Measurements from ENCODE around the gene SMIM22.
A peak's percentile ranks its signal among the peaks of the same experiment; 100 is the strongest.

Gene SMIM22, protein sequence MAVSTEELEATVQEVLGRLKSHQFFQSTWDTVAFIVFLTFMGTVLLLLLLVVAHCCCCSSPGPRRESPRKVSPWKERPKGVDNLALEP

DNA sequence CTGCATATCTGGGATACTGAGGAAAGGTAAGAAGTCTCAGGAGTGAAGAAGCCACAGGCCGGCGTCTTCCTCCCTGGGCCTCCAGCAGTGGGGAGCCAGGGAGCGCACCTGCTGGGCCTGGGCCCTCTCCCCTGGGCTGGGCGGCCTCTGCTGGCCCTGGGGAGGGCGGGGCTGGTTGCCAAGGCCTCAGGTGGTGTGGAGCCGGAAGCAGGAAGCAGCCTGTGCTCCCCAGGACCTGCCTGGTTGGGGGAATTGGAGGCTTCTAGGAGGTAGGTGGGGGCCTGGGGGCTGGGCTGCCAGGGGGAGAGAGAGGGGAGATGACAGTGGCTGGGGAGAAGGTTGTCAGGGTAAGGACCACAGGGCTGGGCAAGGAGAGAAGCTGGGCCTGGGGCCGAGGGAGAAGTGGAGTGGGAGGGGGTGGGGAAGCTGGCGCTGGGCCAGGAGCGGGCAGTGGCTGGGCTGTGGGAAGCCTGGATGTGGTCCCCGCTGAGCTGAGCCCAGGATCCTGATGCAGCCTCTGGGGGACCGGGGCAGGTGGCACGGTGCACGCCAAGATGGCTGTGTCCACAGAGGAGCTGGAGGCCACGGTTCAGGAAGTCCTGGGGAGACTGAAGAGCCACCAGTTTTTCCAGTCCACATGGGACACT lies at the start of gene SMIM22:
Gene SMIM22 (plus strand): TSS at position 189 of the 647 bp plus-strand sequence. CDS start 366 bp downstream, at position 555.
- no peak for DNase-seq (ENCODE audit: low read depth in 1 of 2, low spot score in 1 of 2)

DNA sequence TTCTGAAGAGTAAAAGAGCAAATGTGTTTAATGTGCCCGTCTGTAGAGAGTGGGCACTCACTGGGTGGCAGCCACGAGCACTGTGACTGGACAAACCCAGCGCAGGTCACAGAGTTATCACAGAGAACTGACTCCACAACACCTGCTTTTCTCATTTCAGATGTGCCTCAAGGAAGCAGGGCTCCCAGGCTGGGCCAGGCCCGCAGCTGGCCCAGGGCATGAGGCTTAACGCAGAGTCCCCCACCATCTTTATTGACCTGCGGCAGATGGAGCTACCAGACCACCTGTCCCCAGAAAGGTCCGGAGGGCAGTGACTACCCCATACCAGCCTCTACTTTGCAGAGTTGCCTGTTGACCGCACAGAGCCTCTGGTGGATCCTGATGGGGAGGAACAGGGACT lies 49.0 kb upstream of the SMIM22 start:
- no peak for DNase-seq (ENCODE audit: low read depth in 1 of 2, low spot score in 1 of 2)

DNA sequence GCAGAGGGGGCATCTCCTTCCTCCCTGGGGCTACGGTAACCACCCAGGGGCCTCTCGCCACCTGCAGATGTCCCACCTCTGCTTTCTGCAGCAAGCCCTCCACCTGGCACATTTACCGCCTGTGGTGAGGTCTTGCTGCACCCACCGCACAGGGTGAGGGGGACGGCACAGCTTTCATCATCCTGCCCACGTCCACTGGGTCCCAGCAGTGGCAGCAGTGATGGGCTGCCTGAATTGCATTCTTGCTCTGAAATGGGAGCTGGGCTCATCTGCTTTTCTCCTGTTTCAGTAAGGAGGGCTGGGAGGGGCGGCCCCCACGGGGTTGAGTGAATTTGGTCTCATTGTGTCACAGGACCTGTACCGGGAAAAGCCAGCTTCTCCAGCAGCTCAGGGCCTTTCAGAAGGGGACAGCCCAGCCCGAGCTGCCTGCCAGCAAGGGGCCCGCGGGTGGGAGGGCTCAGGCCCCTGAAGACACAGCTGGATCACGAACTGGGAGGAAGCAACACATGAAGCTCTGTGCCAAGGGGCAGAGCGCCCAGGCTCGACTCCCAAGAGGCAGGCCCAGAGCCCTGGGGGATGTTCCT lies 48.1 kb upstream of the SMIM22 start:
- no peak for DNase-seq (ENCODE audit: low read depth in 1 of 2, low spot score in 1 of 2)

DNA sequence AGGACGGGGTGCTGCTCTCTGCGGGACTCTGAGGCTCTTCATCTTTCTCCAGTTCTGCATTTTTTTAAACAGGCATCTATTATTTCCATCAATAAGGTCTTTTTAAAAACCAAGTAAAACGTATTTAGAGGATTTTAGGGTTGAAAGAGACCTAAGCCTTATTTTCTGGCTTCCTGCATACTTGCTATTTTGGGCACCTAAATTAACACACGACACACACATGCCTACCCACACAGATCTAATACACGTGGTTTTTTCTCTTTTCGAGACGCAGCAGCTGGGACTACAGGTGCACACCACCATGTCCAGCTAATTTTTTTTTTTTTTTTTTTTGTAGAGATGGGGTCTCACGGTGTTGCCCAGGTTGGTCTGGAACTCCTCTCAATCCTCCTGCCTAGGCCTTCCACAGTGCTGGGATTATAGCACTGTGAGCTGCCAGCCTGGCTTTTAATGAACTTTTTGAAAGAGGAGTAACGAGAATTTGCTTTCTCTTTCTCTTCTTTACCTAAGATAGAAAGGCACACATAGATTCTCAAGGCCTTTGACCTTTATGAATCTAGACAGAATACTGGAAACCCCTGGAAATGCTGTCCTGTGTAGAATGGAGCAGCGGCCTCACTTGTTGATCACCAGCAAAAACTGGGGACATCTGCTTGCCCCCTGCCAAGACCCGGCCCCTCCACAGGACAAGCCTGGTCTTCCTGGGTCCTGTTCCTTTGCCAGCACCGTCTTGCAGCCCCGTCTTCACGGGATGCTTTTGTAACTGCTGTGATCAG lies 47.1 kb upstream of the SMIM22 start:
- no peak for DNase-seq (ENCODE audit: low read depth in 1 of 2, low spot score in 1 of 2)

DNA sequence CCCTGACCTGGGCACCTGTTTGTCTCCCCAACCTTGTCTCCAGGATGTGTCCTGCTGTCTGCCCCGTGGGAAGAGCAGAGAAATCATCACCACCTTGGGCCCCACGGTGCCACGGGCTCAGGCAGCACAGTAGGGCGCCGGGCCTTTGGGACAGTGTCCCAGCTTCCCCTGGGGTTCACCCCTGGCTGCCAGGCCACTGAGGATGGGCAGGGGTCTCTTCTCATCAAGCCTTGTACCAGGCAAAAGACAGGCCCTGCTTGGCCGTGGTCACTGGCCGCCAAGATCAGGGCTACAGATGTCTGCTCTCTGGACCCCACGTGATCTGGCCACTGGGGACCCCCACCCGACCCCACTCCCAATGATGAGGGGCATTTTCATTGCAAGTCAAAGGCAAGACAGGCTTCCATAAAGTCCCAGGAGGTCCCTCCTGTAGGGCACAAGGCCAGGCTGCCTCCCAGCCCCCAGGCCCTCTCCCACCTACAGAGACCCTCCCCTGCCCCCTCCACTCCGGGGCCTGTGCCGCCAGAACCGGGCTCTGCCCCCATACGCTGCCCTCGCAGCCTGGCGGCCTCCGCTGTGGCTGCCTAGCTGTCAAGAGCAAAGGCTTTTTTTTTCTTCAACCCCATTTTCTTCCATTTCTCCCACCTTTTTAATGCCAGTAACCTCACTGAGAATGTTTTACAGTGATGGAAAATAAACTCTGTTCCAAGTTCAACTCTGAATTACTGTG lies 46.3 kb upstream of the SMIM22 start:
- DNase-seq (ENCODE audit: low read depth in 1 of 2, low spot score in 1 of 2): no peak

DNA sequence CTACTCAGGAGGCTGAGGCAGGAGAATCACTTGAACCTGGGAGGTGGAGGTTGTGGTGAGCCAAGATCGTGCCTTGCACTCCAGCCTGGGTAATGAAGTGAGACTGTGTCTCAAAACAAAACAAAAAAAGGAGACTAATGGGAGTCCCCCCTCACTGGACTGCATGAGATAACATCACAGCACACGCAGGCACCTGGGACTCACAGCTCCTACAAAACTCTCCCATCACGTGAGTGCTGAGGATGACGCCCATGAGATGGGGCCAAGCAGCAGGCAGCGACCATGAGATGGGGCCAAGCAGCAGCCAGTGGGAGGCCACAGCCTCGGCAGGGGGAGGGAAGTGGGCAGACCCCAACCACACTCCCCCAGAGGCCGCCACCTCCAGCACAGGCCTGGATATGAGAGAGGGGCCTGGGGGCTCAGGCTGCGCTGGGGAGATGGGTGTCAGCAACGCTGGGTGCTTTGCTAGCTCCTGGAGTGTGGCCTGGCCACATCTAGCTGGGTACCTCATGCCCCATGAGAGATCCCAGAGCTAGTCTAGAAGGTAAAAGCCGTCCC lies 45.4 kb upstream of the SMIM22 start:
- DNase-seq (ENCODE audit: low read depth in 1 of 2, low spot score in 1 of 2): no peak

DNA sequence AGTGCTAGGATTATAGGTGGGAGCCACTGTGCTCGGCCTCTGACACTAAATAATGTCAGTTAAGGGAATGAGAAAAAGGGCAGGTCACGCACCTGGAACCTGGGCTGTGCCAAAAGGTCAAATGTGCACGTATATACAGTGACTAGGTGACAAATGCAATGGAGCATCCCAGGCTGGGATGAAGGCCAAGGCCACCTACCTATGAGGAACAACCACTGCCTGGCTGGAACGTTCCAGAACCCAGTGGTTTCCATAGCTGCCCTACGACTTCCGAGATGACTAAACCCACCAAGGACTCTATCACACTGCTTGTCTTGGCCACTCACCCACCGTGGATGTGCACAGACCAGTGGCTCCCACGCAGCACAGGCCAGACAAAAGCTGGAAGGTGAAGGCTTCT lies 44.3 kb upstream of the SMIM22 start:
- DNase-seq (ENCODE audit: low read depth in 1 of 2, low spot score in 1 of 2): no peak

DNA sequence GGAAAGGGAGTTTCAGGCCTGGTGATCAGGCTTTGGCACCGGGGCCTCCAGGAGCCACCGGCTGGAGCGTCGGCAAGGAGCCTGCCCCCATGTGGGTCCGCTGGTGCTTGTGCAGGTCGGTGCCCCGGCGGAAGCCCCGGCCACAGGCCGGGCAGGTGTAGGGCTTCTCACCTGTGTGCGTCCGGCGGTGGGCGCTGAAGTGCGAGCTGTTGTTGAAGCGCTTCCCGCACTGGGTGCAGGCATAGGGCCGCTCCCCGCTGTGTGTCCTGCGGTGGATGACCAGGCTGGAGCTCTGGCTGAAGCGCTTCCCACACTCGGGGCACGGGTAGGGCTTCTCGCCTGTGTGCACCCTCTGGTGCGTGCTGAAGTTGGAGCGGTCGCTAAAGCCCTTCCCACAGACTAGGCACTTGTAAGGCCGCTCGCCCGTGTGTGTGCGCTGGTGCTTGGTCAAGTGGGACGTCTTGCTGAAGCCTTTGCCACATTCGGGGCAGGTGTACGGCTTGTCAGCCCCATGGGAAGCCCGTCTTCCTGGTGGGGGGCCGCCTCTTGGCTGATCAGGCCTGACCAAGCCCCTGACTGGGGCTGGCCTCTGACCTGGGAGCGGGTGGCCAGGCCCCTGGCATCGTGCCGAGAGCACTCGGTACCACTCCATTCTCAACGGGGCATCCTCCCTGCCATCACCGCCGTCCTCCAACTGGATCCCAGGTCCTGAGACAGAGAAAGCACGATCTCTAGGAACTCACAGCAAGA lies 42.6 kb upstream of the SMIM22 start:
- DNase-seq (ENCODE audit: low read depth in 1 of 2, low spot score in 1 of 2): no peak

DNA sequence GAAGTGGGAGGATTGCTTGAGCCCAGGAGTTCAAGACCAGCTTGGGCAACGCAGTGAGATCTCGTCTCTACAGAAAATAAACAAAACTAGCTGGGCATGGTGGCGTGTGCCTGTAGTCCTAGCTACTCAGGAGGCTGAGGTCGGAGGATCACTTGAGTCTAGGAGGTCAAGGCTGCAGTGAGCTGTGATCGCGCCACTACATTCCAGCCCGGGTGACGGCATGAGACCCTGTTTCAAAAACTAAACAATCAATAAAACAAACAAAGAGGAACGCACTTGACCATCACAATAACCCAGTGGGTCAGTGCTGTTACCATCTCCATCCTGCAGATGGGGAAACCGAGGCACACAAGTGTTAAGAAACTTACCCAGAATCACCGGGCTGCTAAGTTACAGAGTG lies 41.9 kb upstream of the SMIM22 start:
- DNase-seq (ENCODE audit: low read depth in 1 of 2, low spot score in 1 of 2): no peak

DNA sequence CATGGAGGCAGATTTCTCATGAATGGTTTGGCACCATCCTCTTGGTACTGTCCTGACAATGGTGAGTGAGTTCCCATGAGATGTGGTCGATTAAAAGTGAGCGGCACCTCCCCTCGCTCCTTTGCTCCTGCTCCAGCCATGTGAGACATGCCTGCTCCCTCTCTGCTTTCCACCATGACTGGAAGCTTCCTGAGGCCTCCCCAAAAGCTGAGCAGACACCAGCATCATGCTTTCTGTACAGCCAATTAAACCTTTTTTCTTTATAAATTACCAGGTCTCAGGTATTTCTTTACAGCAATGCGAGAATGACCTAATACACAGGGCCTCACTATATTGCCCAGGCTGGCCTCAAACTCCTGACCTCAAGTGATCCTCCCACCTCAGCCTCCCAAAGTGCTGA lies 40.3 kb upstream of the SMIM22 start:
- no peak for DNase-seq (ENCODE audit: low read depth in 1 of 2, low spot score in 1 of 2)

DNA sequence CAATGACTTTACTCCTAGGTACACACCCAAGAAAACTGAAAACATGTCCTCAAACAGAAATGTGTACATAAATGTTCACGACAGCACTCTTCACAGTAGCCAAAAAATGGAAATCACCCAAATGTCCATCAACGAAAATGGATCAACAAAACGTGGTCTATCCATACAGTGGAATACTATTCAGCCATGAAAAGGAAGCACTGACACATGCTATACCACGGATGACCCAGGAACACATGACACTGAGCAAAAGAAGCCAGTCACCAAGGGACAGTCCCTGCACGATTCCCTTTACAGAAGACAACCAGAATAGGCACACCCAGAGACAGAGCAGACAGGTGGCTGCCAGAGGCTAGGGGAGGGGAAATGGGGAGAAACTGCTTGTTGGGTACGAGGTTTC lies 39.5 kb upstream of the SMIM22 start:
- DNase-seq (ENCODE audit: low read depth in 1 of 2, low spot score in 1 of 2): no peak

DNA sequence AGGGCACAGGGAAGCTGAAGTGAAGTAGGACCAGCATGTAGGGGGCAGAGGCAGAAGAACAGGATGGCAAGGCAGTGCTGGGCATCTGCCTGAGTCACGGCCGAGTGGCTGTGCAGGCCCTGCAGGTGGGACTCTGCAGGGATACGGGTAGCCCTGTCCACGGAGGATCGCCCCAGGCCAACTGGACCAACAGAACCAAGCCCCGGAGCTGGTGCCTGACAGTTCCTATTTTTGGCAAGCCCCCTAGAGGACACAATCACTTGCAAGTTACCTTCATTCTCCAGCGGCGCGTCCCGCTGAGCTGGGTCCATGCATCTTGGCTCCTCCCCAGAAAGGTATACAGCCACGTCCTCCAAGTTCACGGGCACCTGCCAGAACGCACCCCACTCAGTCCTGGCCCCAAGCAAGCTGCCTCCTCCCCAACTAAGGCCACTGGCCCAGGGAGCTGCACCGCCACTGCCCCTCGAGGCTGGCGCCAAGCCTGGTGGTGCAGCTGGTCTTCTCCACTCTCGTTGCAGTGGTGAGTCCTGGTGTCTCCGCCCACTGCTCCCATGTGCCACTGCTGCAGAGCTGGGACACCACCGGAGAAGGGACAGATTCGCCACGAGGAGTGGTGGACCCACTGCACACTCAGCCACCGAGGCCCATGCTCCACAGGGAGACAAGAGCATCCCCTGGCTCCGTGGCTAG lies 34.8 kb upstream of the SMIM22 start:
- DNase-seq (ENCODE audit: low read depth in 1 of 2, low spot score in 1 of 2): no peak

DNA sequence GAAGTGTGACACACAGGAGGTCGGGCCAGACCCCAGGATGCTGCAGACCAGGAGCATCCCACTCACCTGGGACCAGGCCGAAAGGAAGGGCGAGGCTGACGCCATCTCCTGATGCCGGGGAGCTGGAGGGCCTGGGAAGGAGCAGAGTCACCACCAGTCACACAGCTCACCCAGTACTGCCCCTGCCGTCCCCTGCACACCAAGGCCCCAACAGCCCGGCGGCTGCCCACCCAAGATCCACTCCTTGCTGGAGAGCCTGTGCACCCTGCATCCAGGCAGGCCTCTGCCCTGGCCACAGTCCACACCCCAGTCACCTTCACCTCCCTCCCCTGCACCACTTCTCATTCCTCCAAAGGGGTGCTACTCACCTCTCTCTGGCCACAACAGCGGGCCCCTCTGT lies 33.0 kb upstream of the SMIM22 start:
- no peak for DNase-seq (ENCODE audit: low read depth in 1 of 2, low spot score in 1 of 2)

DNA sequence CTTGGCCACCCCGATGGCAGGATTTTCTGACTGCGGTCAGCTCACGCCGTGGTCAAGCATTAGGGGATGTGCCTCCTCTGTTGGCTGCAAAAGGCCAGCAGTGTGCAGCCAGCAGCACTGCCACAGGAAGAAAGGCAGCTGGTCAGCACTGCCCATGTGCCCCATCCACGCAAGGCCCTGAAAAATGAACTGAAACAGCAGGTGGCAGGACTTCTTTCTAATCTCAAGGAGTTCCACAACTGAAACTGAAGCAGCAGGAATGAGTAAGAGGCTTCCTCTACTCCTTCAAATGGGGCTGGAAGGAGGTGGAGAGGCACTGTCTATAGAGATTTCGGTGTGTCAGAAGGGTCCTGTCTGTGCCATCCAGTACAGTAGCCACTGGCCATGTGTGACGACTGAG lies 31.4 kb upstream of the SMIM22 start:
- no peak for DNase-seq (ENCODE audit: low read depth in 1 of 2, low spot score in 1 of 2)

DNA sequence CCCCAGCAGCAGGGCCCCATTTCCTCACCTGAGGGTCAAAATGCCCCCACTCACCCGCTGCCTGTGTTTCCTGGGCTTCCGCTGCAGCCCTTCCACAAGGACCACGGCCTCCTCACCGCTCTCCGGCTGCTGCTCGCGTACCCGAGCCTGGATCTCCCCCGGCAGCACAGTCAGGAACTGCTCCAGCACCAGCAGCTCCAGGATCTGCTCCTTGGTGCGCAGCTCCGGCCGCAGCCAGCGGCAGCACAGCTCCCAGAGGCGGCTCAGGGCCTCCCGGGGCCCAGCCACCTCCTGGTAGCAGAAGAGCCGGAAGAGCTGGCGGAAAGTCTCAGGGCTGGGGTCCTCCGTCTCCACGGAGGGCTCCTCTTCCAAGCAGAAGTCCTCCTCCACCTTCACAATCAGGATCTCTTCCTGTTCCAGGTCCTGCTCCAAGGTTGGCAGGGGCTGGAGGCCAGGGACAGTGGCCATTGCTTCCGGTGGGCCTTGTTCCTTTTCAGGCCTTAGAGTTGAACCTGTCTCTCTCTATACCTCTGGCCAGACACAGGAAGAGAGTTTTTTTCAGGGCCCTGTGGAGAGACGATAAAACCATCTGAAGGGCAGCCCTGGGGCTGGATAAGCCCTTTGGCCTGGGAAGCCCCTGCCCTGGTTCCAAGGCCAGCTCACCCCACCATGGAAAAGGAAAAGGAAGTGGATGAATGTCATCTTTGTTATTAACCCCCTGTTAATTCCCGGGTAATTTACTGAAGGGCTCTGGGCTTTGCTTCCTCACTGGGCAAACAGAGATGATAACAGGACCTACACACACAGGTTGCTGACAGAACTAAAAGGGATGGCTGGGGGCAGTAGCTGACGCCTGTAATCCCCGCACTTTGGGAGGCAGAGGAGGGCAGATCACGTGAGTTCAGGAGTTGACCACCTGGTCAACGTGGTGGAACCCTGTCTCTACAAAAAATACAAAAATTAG lies 29.4 kb upstream of the SMIM22 start:
- DNase-seq (ENCODE audit: low read depth in 1 of 2, low spot score in 1 of 2): no peak

DNA sequence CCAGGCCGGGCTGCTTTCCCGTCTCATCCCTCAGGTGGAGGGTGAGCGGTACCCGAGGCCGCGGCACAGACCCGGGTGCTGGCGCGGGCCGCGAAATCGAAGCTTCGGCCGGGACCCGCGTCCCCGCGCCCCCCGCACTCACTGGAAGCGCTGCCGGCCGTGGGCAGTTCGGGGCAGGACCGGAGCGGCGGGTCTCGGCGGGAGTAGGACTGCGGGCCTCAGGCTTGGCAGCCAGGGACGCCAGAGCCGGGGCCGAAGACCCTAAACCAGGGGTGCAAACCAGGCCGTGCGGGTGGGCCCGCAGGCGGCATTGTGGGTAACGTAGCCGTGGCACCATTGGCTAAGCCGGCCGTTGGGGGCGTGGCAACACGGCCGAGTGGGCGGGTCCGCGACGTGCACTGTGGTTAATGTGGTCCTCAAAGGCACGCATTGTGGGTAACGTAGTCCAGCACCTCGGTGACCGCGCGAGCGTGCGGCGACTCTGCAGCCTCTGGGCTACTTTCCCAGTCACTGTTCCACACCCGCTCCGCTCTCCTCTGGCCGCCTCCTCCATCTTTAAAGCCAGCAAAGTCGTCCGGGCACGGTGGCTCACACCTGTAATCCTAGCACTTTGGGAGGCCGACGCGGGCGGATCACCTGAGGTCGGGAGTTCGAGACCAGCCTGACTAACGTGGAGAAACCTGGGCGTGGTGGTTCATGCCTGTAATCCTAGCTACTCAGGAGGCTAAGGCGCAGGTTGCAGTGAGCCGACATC lies 28.1 kb upstream of the SMIM22 start, which contains the start of gene ZNF500:
Gene ZNF500 (minus strand): TSS at position 288 of the 754 bp plus-strand sequence. CDS start 1,184 bp downstream, outside the sequence.
- peak; percentile 93 to 96 for DNase-seq (ENCODE audit: low read depth in 1 of 2, low spot score in 1 of 2)

DNA sequence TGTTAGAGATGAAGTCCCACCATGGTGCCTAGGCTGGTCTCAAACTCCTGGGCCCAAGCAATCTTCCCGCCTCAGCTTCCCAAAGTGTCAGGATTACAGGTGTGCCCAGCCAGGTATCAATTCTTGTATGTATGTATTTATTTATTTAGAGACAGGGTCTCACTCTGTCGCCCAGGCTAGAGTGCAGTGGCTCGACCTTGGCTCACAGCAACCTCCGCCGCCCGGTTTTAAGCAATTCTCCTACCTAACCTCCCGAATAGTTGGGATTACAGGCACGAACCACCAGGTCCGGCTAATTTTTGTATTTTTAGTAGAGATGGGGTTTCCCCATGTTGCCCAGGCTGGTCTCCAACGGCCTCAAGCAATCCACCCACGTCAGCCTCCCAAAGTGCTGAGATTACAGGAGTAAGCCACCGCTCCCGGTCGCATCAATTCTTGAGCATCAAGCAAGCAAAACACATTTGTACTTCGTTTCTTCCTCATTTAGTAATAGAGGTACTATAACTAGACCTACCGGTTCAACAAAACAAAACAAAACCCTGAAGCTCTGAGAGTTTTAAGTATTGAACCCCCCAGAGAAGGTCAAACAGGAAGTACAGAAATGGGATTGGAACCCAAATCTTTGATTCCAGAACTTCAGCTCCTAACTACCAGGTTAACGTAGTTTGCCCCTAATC lies 27.2 kb upstream of the SMIM22 start:
- DNase-seq (ENCODE audit: low read depth in 1 of 2, low spot score in 1 of 2): no peak
